ENCODE data around the gene MMP1.

DNA sequence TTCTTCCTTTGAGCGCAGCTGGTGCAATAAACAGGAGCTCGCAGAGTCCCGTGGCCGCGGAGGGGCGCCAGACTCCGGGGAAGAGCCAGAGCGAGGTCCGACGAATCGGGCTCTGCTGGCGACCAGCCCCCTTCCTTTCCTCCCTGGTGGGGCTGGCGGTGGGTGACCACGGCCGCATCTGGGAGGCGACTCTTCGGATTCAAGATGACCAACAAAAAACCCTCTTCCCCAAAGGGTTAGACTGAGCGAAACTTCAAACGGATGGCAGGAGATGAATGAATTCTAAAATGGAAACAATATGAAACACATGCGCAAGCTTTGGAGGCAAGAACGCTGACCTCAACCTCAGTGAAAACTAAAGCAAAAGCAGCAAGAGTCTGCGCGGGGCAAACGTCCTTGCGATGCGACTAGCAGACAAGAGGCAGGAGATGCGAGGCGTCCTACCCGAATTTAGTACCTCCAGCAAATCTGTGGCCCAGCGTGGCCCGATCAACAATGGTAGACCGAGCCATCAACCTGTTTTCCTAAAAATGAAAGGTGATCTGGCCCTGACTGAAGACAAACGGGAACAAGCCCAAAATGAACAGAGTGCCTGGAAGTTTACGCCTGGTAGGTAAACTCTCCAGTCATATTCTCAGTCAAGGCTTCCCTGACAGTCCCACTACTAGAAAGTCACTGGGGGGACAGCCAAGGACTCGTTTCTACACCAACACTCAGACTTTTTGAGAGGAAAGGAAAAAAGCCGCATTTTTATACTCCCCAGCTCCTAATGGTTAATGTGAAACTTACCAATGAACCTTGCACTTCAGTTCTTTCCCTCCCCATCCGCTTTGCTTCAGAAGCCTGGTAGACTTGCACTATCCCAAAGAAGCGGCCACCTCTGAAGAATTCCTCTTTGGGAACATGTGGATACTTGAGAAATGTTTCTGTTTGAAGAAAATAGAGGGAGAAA is 33.8 kb upstream of the MMP1 start:
- TF ChIP-seq, protein P1, sequence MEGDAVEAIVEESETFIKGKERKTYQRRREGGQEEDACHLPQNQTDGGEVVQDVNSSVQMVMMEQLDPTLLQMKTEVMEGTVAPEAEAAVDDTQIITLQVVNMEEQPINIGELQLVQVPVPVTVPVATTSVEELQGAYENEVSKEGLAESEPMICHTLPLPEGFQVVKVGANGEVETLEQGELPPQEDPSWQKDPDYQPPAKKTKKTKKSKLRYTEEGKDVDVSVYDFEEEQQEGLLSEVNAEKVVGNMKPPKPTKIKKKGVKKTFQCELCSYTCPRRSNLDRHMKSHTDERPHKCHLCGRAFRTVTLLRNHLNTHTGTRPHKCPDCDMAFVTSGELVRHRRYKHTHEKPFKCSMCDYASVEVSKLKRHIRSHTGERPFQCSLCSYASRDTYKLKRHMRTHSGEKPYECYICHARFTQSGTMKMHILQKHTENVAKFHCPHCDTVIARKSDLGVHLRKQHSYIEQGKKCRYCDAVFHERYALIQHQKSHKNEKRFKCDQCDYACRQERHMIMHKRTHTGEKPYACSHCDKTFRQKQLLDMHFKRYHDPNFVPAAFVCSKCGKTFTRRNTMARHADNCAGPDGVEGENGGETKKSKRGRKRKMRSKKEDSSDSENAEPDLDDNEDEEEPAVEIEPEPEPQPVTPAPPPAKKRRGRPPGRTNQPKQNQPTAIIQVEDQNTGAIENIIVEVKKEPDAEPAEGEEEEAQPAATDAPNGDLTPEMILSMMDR (IDR thresholded peaks at IDR 0.05; ENCODE audit: low read depth, low read length, missing input control): peak; percentile 39
- TF ChIP-seq TAF1 (conservative IDR thresholded peaks at IDR 0.05) (no peak), ZBTB33 (IDR thresholded peaks at IDR 0.05) (no peak), REST (IDR thresholded peaks at IDR 0.05) (no peak), MAX (IDR thresholded peaks at IDR 0.05) (no peak), SP1 (IDR thresholded peaks at IDR 0.05) (no peak)
